HEK293 (cell line): ENCODE measurements around the gene GABRB2.

Experiments
- CTCF ChIA-PET: fragments of 350-600 bp; formaldehyde crosslinking; extraction: SDS; loops from one replicate; lab custom pipeline; 2021; ENCODE audit warnings: antibody characterized with exemption; lab: Yijun Ruan, JAX
- POLR2A ChIA-PET: fragments of 300-600 bp; formaldehyde crosslinking; extraction: SDS; loops from one replicate; lab custom pipeline; 2020; ENCODE audit warnings: antibody characterized with exemption, inconsistent platforms; lab: Yijun Ruan, JAX
- H3K27ac ChIP-seq: fragments of 200-500 bp; sonication (Bioruptor generic); 2 replicates; pipeline ENCODE4 v1.5.1; 2014; ENCODE audit warnings: low read depth, low read length, control low read depth, inconsistent platforms; ENCODE audit errors: extremely low read depth
- H3K36me3 ChIP-seq, 2 experiments: fragments of 200-500 bp in 1 of 2; sonication (Bioruptor generic) in 1 of 2; 1 replicate in 1 of 2; 2 replicates in 1 of 2; pipeline ENCODE4 v1.5.1; 2014 to 2017; ENCODE audit warnings: inconsistent platforms in 2 of 2, low read length in 2 of 2; ENCODE audit not compliant: control insufficient read depth in 2 of 2, insufficient read depth in 1 of 2
- H3K4me1 ChIP-seq: fragments of 200-500 bp; sonication (Bioruptor generic); 2 replicates; pipeline ENCODE4 v1.5.1; 2014; ENCODE audit warnings: mild to moderate bottlenecking, low read length, inconsistent platforms; ENCODE audit not compliant: control insufficient read depth, insufficient read depth
- H3K4me3 ChIP-seq: 2 replicates; pipeline ENCODE4 v1.5.1; 2011; ENCODE audit warnings: low read depth, mild to moderate bottlenecking, control low read depth, low read length, moderate library complexity
- H3K9me3 ChIP-seq: fragments of 200-500 bp; sonication (Bioruptor generic); 2 replicates; pipeline ENCODE4 v1.5.1; 2014; ENCODE audit warnings: low read depth, low read length, inconsistent platforms; ENCODE audit not compliant: control insufficient read depth, insufficient read depth
- GFI1B ChIP-seq: fragments of 450-650 bp; formaldehyde crosslinking; IDR thresholded peaks from 2 replicates; pipeline ENCODE4 v1.5.1; 2016; ENCODE audit warnings: missing biosample characterization, missing genetic modification characterization
- GLI4 ChIP-seq: fragments of 450-650 bp; formaldehyde crosslinking; IDR thresholded peaks from 2 replicates; pipeline ENCODE4 v1.5.1; 2016; ENCODE audit warnings: missing biosample characterization, missing genetic modification characterization
- SETDB1 ChIP-seq: IDR thresholded peaks from one replicate; pipeline ENCODE4 v1.6.1; 2017; ENCODE audit warnings: mild to moderate bottlenecking, low read length, moderate library complexity, mixed read lengths; ENCODE audit not compliant: insufficient read length
- TCF7L2 ChIP-seq: IDR thresholded peaks from 2 replicates; pipeline ENCODE4 v1.6.1; 2011; ENCODE audit warnings: low read depth, mild to moderate bottlenecking, inconsistent platforms, low read length, moderate library complexity, borderline replicate concordance
- ZBTB26 ChIP-seq: fragments of 450-650 bp; formaldehyde crosslinking; optimal IDR thresholded peaks from 2 replicates; pipeline ENCODE3; 2016; ENCODE audit warnings: missing biosample characterization, mild to moderate bottlenecking, missing genetic modification characterization
- ZBTB49 ChIP-seq: fragments of 450-650 bp; formaldehyde crosslinking; IDR thresholded peaks from 2 replicates; pipeline ENCODE4 v1.5.1; 2016; ENCODE audit warnings: missing biosample characterization, missing genetic modification characterization, low read depth
- ZNF138 ChIP-seq: fragments of 450-650 bp; formaldehyde crosslinking; IDR thresholded peaks from 2 replicates; pipeline ENCODE4 v1.5.1; 2016; ENCODE audit warnings: missing biosample characterization, missing genetic modification characterization, borderline replicate concordance
- ZNF202 ChIP-seq: fragments of 450-650 bp; formaldehyde crosslinking; IDR thresholded peaks from 2 replicates; pipeline ENCODE4 v1.5.1; 2016; ENCODE audit warnings: missing biosample characterization, missing genetic modification characterization, borderline replicate concordance
- ZNF266 ChIP-seq: fragments of 450-650 bp; formaldehyde crosslinking; IDR thresholded peaks from 2 replicates; pipeline ENCODE4 v1.5.1; 2016; ENCODE audit warnings: missing biosample characterization, missing genetic modification characterization, low read depth
- ZNF280C ChIP-seq: fragments of 450-650 bp; formaldehyde crosslinking; IDR thresholded peaks from 2 replicates; pipeline ENCODE4 v1.5.1; 2016; ENCODE audit warnings: missing biosample characterization, missing genetic modification characterization
- ZNF366 ChIP-seq: fragments of 450-650 bp; formaldehyde crosslinking; conservative IDR thresholded peaks from 2 replicates; pipeline ENCODE4 v1.5.1; 2016; ENCODE audit warnings: missing biosample characterization, missing genetic modification characterization
- ZNF37A ChIP-seq: fragments of 450-650 bp; IDR thresholded peaks from 2 replicates; pipeline ENCODE4 v1.5.1; 2018; ENCODE audit warnings: missing biosample characterization, missing genetic modification characterization
- ZNF645 ChIP-seq: fragments of 450-650 bp; formaldehyde crosslinking; IDR thresholded peaks from 2 replicates; pipeline ENCODE4; 2016; ENCODE audit warnings: missing biosample characterization, missing genetic modification characterization
- ZNF664 ChIP-seq: fragments of 450-650 bp; formaldehyde crosslinking; IDR thresholded peaks from 2 replicates; pipeline ENCODE4 v1.5.1; 2016; ENCODE audit warnings: missing biosample characterization, missing genetic modification characterization
- ZNF677 ChIP-seq: fragments of 450-650 bp; IDR thresholded peaks from 2 replicates; pipeline ENCODE4 v1.5.0; 2018; ENCODE audit warnings: missing biosample characterization, mild to moderate bottlenecking, missing genetic modification characterization, moderate library complexity
- ZNF785 ChIP-seq: fragments of 450-650 bp; formaldehyde crosslinking; IDR thresholded peaks from 2 replicates; pipeline ENCODE4 v1.5.1; 2016; ENCODE audit warnings: missing biosample characterization, missing genetic modification characterization
- ZNF843 ChIP-seq: fragments of 450-650 bp; formaldehyde crosslinking; IDR thresholded peaks from 2 replicates; pipeline ENCODE4 v1.5.1; 2016; ENCODE audit warnings: missing biosample characterization, missing genetic modification characterization
- ZXDB ChIP-seq: fragments of 450-650 bp; formaldehyde crosslinking; IDR thresholded peaks from 2 replicates; pipeline ENCODE4 v1.5.1; 2016; ENCODE audit warnings: missing biosample characterization, missing genetic modification characterization
- TF ChIP-seq, protein P1 (sequence below): fragments of 450-650 bp; formaldehyde crosslinking; IDR thresholded peaks from 2 replicates; pipeline ENCODE4 v1.5.1; 2017; ENCODE audit warnings: missing biosample characterization, missing genetic modification characterization
- TF ChIP-seq, protein P2 (sequence below): fragments of 450-650 bp; formaldehyde crosslinking; IDR thresholded peaks from 2 replicates; pipeline ENCODE4 v1.5.1; 2016; ENCODE audit warnings: missing biosample characterization, missing genetic modification characterization

Gene GABRB2

GRCh38 chr5:161295721-161296250 lies 250.7 kb downstream of the GABRB2 start:
- no peak overlapping the region for H3K27ac ChIP-seq
- TF ChIP-seq ZNF138 (tag by site-specific recombination): no peak
- TF ChIP-seq ZNF202 (tag by site-specific recombination): no peak
- no peak for TF ChIP-seq GFI1B
- no peak for TF ChIP-seq ZNF37A
- no peak for TF ChIP-seq ZNF843 (tag by site-specific recombination)
- no peak for TF ChIP-seq ZNF785 (tag by site-specific recombination)
- TF ChIP-seq ZXDB (tag by site-specific recombination): no peak
- TF ChIP-seq ZNF664 (tag by site-specific recombination): no peak
- TF ChIP-seq, protein P1, sequence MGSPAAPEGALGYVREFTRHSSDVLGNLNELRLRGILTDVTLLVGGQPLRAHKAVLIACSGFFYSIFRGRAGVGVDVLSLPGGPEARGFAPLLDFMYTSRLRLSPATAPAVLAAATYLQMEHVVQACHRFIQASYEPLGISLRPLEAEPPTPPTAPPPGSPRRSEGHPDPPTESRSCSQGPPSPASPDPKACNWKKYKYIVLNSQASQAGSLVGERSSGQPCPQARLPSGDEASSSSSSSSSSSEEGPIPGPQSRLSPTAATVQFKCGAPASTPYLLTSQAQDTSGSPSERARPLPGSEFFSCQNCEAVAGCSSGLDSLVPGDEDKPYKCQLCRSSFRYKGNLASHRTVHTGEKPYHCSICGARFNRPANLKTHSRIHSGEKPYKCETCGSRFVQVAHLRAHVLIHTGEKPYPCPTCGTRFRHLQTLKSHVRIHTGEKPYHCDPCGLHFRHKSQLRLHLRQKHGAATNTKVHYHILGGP (tag by site-specific recombination): no peak
- no peak for TF ChIP-seq ZNF645 (tag by site-specific recombination)
- no peak for TF ChIP-seq GLI4 (tag by site-specific recombination)
- no peak for TF ChIP-seq ZBTB49 (tag by site-specific recombination)
- TF ChIP-seq ZBTB26 (tag by site-specific recombination): no peak
- TF ChIP-seq ZNF266 (tag by site-specific recombination): no peak
- no peak for TF ChIP-seq ZNF366 (tag by site-specific recombination)
- H3K4me3 ChIP-seq: no peak overlapping the region
- H3K4me1 ChIP-seq: no peaks in the 10 kb centered on the region
- ChIA-PET CTCF (no interaction called here), POLR2A (no interaction called here)
- no peaks in the 10 kb centered on the region for H3K36me3 ChIP-seq
- H3K9me3 ChIP-seq: no peaks in the 10 kb centered on the region

DNA sequence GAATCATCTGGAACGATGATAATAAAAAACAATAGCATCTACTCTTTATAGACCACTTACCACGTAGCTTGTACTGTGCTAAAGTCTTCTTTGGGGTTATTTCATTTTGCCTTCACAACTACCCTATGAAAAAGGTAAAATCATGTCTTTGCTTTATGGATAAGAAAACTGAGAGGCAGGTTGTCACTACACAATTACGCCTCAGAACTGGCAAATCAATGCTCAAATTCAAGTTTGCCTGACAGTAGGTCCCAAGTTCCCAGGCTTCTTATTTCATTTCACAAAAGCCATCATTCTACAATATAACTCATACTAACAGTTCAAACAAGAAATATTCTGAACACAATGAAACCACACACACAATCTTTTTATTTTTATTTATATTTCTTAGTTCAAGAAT lies 258.5 kb downstream of the GABRB2 start:
- POLR2A ChIA-PET: no interaction called here
- Histone ChIP-seq H3K4me3 (no peak overlapping the region), H3K36me3 (no peaks in the 10 kb centered on the region)
- TF ChIP-seq SETDB1 (no peak), TCF7L2 (no peak), ZNF677 (tag by site-specific recombination) (no peak), ZNF280C (tag by site-specific recombination) (no peak)
- TF ChIP-seq, protein P2, sequence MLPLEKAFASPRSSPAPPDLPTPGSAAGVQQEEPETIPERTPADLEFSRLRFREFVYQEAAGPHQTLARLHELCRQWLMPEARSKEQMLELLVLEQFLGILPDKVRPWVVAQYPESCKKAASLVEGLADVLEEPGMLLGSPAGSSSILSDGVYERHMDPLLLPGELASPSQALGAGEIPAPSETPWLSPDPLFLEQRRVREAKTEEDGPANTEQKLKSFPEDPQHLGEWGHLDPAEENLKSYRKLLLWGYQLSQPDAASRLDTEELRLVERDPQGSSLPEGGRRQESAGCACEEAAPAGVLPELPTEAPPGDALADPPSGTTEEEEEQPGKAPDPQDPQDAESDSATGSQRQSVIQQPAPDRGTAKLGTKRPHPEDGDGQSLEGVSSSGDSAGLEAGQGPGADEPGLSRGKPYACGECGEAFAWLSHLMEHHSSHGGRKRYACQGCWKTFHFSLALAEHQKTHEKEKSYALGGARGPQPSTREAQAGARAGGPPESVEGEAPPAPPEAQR: no peak
- TF ChIP-seq, all 188 proteins: peak for 0
- H3K4me1 ChIP-seq: no peaks in the 10 kb centered on the region
- CTCF ChIA-PET: no interaction called here
- H3K9me3 ChIP-seq: no peaks in the 10 kb centered on the region
- H3K27ac ChIP-seq: no peak overlapping the region
